Measurements from ENCODE around the gene MICALL1.

DNA sequence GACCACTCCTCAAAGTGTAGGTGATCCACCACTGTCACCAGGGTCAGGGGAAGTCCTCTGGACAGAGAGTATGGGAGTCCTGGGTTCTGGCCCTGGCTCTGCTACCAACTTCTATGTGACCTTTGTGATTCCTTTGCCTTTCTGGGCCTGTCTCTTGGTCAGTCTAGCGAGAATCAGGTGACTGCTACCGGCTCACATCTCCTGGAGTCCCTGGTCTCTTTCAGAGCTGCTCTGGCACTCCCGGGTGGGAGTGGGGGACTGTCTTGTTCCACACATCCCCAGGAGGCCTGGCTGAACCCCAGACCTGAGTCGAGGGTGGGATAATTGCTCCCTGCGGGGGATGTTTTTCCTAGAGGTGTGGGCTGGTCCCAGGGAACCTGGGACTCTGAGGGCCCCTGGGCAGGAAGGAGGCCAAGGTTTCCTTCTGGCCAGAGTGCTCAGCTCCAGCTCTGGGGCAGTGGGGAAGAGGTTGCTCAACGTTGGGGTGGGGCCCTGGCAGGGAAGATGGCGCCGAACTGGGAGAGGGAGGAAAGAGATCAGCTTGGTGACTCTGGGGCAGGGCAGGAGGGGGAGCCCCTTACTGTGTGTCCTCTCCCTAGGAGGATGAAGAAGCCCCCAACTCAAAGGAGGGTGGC, 76.2 kb downstream of the MICALL1 start:
- TF ChIP-seq ZBTB7A (CRISPR knock-in tag; IDR thresholded peaks at IDR 0.05) (no peak), ZNF235 (CRISPR knock-in tag; IDR thresholded peaks at IDR 0.05; ENCODE audit: borderline replicate concordance) (no peak), JUN (CRISPR knock-in tag; IDR thresholded peaks at IDR 0.05) (no peak), ZNF549 (CRISPR knock-in tag; IDR thresholded peaks at IDR 0.05) (no peak)
- TF ChIP-seq, protein P1, sequence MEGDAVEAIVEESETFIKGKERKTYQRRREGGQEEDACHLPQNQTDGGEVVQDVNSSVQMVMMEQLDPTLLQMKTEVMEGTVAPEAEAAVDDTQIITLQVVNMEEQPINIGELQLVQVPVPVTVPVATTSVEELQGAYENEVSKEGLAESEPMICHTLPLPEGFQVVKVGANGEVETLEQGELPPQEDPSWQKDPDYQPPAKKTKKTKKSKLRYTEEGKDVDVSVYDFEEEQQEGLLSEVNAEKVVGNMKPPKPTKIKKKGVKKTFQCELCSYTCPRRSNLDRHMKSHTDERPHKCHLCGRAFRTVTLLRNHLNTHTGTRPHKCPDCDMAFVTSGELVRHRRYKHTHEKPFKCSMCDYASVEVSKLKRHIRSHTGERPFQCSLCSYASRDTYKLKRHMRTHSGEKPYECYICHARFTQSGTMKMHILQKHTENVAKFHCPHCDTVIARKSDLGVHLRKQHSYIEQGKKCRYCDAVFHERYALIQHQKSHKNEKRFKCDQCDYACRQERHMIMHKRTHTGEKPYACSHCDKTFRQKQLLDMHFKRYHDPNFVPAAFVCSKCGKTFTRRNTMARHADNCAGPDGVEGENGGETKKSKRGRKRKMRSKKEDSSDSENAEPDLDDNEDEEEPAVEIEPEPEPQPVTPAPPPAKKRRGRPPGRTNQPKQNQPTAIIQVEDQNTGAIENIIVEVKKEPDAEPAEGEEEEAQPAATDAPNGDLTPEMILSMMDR (CRISPR knock-in tag; IDR thresholded peaks at IDR 0.05) = no peak
